Smooth muscle cell (in vitro differentiated cells): ENCODE data around the gene STRAP. TPM values are rescaled to one million over a fixed set of nuclear protein-coding genes. Genes with fewer than 3 reads are reported as not detected.

ENCODE experiments used
- DNase-seq: peaks from one replicate; lab custom pipeline; 2025; ENCODE audit not compliant: unreplicated experiment; lab: John Stamatoyannopoulos, UW
- H2AFZ ChIP-seq: fragments of 200-600 bp; sonication (generic); 2 replicates; pipeline ENCODE4 v1.6.0; 2016; ENCODE audit warnings: antibody characterized with exemption, low read depth, mild to moderate bottlenecking
- H3F3A ChIP-seq: fragments of 200-600 bp; sonication (generic); 2 replicates; pipeline ENCODE4 v1.6.0; 2017; ENCODE audit warnings: antibody characterized with exemption, low read depth
- H3K27ac ChIP-seq: fragments of 200-600 bp; sonication (generic); 2 replicates; pipeline ENCODE4 v1.5.1; 2016; ENCODE audit warnings: low read depth, mild to moderate bottlenecking
- H3K27me3 ChIP-seq: fragments of 200-600 bp; sonication (generic); 2 replicates; pipeline ENCODE4 v1.6.1; 2016; ENCODE audit warnings: low read depth, mild to moderate bottlenecking
- H3K36me3 ChIP-seq: fragments of 200-600 bp; sonication (generic); 2 replicates; pipeline ENCODE4 v1.5.1; 2016; ENCODE audit warnings: low read depth
- H3K4me1 ChIP-seq: fragments of 200-600 bp; sonication (generic); 2 replicates; pipeline ENCODE4 v1.5.1; 2016; ENCODE audit warnings: low read depth
- H3K4me2 ChIP-seq: fragments of 200-600 bp; sonication (generic); 2 replicates; pipeline ENCODE4 v1.6.0; 2016; ENCODE audit warnings: mild to moderate bottlenecking
- H3K4me3 ChIP-seq: fragments of 200-600 bp; sonication (generic); 2 replicates; pipeline ENCODE4 v1.5.1; 2016; ENCODE audit warnings: mild to moderate bottlenecking
- H3K79me2 ChIP-seq: fragments of 200-600 bp; sonication (generic); 2 replicates; pipeline ENCODE4 v1.6.0; 2016; ENCODE audit warnings: low read depth, mild to moderate bottlenecking
- H3K9ac ChIP-seq: fragments of 200-600 bp; sonication (generic); 2 replicates; pipeline ENCODE4 v1.6.0; 2016; ENCODE audit warnings: low read depth
- H3K9me3 ChIP-seq: fragments of 200-600 bp; sonication (generic); replicated peaks from 2 replicates; pipeline ENCODE4 v1.5.1; 2016; ENCODE audit warnings: low read depth
- H4K20me1 ChIP-seq: fragments of 200-600 bp; sonication (generic); 2 replicates; pipeline ENCODE4 v1.6.0; 2016; ENCODE audit warnings: low read depth
- WGBS: methylation state at CpG from one replicate; pipeline ENCODE4 v1.1.7; 2016; ENCODE audit warnings: low lambda C conversion rate; 5-methylcytosine and 5-hydroxymethylcytosine counted together
- polyA plus RNA-seq: library from polyadenylated mRNA; unstranded; fragments of >200 nt; fragmentation: Nextera tagmentation; extraction: Ambion mirVana; gene quantifications from 2 replicates; pipeline ENCODE4 v1.2.1, GENCODE V29; 2016
- total RNA-seq: library from RNA; depleted of rRNA; stranded (reverse); fragments of >200 nt; gene quantifications from 2 replicates; pipeline ENCODE4 v1.2.3, GENCODE V29; 2014
- TF ChIP-seq, protein P1 (sequence below): fragments of 200-600 bp; sonication (generic); IDR thresholded peaks from 2 replicates; pipeline ENCODE4 v1.5.1; 2017; ENCODE audit warnings: borderline replicate concordance, mild to moderate bottlenecking, antibody characterized with exemption; ENCODE audit not compliant: insufficient read depth, poor library complexity, severe bottlenecking

Gene STRAP
- total and polyA plus RNA-seq, 2 experiments from 2014 or later = 172 to 225 TPM

GRCh38 chr12:15853877-15854276, 28.3 kb upstream of the STRAP start:
- H3K27me3 ChIP-seq = no peaks in the 10 kb centered on the region
- H3K79me2 ChIP-seq = no peaks in the 10 kb centered on the region
- 98% methylated on average over 4 of the region's 4 CpGs for WGBS
- H3K36me3 ChIP-seq = no peaks in the 10 kb centered on the region
- H3K4me2 ChIP-seq = no peak overlapping the region
- no peak overlapping the region for H3K9ac ChIP-seq
- no peak overlapping the region for H2AFZ ChIP-seq
- no peaks in the 10 kb centered on the region for H3K9me3 ChIP-seq
- no peak overlapping the region for H3K4me3 ChIP-seq
- no peak for DNase-seq
- H3K27ac ChIP-seq = no peak overlapping the region
- TF ChIP-seq, protein P1, sequence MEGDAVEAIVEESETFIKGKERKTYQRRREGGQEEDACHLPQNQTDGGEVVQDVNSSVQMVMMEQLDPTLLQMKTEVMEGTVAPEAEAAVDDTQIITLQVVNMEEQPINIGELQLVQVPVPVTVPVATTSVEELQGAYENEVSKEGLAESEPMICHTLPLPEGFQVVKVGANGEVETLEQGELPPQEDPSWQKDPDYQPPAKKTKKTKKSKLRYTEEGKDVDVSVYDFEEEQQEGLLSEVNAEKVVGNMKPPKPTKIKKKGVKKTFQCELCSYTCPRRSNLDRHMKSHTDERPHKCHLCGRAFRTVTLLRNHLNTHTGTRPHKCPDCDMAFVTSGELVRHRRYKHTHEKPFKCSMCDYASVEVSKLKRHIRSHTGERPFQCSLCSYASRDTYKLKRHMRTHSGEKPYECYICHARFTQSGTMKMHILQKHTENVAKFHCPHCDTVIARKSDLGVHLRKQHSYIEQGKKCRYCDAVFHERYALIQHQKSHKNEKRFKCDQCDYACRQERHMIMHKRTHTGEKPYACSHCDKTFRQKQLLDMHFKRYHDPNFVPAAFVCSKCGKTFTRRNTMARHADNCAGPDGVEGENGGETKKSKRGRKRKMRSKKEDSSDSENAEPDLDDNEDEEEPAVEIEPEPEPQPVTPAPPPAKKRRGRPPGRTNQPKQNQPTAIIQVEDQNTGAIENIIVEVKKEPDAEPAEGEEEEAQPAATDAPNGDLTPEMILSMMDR = no peak
- H3F3A ChIP-seq = no peaks in the 10 kb centered on the region
- H3K4me1 ChIP-seq = peaks cover 25% of the 10 kb centered on the region
- H4K20me1 ChIP-seq = no peaks in the 10 kb centered on the region

GRCh38 chr12:15854916-15855315, 27.3 kb upstream of the STRAP start:
- H3K27ac ChIP-seq = peak overlapping the region; percentile 47
- 97% methylated on average over 1 of the region's 1 CpG for WGBS
- peaks cover 25% of the 10 kb centered on the region for H3K4me1 ChIP-seq
- no peaks in the 10 kb centered on the region for H3F3A ChIP-seq
- no peak overlapping the region for H3K4me3 ChIP-seq
- no peaks in the 10 kb centered on the region for H4K20me1 ChIP-seq
- no peak for DNase-seq
- H2AFZ ChIP-seq = no peak overlapping the region
- TF ChIP-seq, protein P1 = no peak
- H3K9me3 ChIP-seq = no peaks in the 10 kb centered on the region
- no peaks in the 10 kb centered on the region for H3K27me3 ChIP-seq
- peak overlapping the region; percentile 62 for H3K4me2 ChIP-seq
- H3K9ac ChIP-seq = no peak overlapping the region
- H3K36me3 ChIP-seq = no peaks in the 10 kb centered on the region
- H3K79me2 ChIP-seq = no peaks in the 10 kb centered on the region

GRCh38 chr12:15855646-15856045, 26.5 kb upstream of the STRAP start:
- Histone ChIP-seq H3K4me1 (peaks cover 25% of the 10 kb centered on the region), H3K4me3 (no peak overlapping the region), H3K9ac (peak overlapping the region; percentile 6), H3K27me3 (no peaks in the 10 kb centered on the region), H3K79me2 (no peaks in the 10 kb centered on the region), H3K27ac (peak overlapping the region; percentile 47), H3F3A (no peaks in the 10 kb centered on the region), H3K36me3 (no peaks in the 10 kb centered on the region), H3K9me3 (no peaks in the 10 kb centered on the region), H4K20me1 (no peaks in the 10 kb centered on the region), H3K4me2 (peak overlapping the region; percentile 62), H2AFZ (peak overlapping the region; percentile 73)
- 73% methylated on average over 1 of the region's 1 CpG for WGBS
- TF ChIP-seq, protein P1 = no peak
- DNase-seq = no peak

DNA sequence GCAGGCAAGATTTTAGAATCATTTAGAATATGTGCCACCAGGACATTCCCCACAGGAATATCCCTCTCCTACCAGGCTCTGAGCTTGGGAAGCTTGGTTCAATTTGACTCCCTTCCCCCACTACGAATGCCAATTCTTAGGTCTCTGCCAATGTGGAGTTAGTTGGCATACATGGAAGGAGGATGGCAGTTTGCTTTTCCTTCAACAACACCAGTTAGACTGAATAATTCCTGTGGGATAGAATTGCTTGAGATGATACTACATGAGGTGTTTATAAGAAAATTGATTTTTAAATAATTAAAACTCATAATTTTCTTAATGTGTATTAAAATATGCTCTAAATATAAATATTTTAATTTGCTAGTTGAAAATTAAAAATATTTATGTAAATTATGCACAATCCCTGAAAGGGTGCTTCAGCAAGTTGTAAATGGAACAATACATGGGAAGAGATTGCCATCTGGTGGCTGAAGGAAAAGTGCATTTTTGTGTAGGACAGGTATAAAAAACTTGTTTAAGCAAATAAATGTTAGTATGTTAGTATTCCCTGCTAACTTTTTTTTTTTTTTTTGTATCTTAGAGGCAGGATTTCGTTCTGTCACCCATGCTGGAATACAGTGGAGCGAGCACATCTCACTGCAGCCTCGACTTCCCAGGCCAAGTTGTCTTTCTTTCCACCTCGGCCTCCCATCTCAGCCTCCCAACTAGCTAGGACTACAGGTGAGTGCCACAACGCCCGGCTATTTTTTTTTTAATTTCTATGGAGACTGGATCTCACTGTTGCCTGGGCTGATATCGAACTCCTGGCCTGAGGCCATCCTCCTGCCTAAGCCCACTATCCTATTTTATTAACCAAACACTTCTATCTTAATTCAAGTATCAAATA, 25.8 kb upstream of the STRAP start:
- DNase-seq = no peak
- Histone ChIP-seq H3K4me1 (peaks cover 20% of the 10 kb centered on the region), H3K27ac (peak overlapping the region; percentile 47), H2AFZ (peak overlapping the region; percentile 73), H3K27me3 (no peaks in the 10 kb centered on the region), H3K9me3 (no peaks in the 10 kb centered on the region), H3K36me3 (no peaks in the 10 kb centered on the region), H3K4me3 (no peak overlapping the region), H3K9ac (peak overlapping the region; percentile 6), H3K4me2 (peak overlapping the region; percentile 62), H4K20me1 (no peaks in the 10 kb centered on the region), H3F3A (no peaks in the 10 kb centered on the region), H3K79me2 (no peaks in the 10 kb centered on the region)
- WGBS = 41% methylated on average over 8 of the region's 8 CpGs
- TF ChIP-seq, protein P1 = peak; percentile 90
